GM13976 (cell line): ENCODE data around the gene VEZT.

Source experiments
- DNase-seq: peaks from one replicate; pipeline ENCODE4 v3.0.0; 2012; ENCODE audit warnings: low spot score
- in situ Hi-C: fragments of 300-500 bp; cut with MboI; formaldehyde crosslinking; loops from one replicate; pipeline ENCODE4 v1.12.0; 2022; ENCODE audit warnings: low sequenced_read_pairs, mixed read lengths, inconsistent platforms; ENCODE audit not compliant: unreplicated experiment
- TF ChIP-seq, protein P1 (sequence below): IDR thresholded peaks from 2 replicates; pipeline ENCODE4 v1.5.1; 2012; ENCODE audit warnings: borderline replicate concordance, mild to moderate bottlenecking; ENCODE audit not compliant: insufficient read depth; ENCODE audit errors: extremely low read depth, missing control alignments, control extremely low read depth

Gene VEZT

DNA sequence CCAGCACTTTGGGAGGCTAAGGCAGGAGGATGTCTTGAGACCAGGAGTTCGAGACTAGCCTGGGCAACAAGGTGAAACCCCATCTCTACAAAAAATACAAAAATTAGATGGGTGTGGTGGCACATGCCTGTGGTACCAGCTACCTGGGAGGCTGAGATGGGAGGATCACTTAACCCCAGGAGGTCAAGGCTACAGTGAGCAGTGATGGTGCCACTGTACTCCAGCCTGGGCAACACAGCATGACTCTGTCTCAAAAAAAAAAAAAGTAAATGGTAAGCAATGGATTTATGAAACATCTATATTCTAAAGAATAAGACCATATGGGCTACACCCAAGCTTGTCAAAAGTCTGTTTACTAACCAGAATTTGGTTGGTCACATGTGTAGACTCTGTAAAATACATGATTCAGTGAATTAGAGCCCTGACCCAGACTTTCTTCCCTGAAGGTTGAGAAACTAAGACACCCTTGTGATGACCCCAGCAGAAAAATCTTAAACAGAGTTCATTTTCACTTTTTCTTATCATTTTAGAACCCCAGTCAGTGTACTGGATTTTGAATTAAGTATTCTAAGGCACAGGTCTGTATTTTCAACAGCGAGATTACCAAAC, 12.5 kb upstream of the VEZT start:
- TF ChIP-seq, protein P1, sequence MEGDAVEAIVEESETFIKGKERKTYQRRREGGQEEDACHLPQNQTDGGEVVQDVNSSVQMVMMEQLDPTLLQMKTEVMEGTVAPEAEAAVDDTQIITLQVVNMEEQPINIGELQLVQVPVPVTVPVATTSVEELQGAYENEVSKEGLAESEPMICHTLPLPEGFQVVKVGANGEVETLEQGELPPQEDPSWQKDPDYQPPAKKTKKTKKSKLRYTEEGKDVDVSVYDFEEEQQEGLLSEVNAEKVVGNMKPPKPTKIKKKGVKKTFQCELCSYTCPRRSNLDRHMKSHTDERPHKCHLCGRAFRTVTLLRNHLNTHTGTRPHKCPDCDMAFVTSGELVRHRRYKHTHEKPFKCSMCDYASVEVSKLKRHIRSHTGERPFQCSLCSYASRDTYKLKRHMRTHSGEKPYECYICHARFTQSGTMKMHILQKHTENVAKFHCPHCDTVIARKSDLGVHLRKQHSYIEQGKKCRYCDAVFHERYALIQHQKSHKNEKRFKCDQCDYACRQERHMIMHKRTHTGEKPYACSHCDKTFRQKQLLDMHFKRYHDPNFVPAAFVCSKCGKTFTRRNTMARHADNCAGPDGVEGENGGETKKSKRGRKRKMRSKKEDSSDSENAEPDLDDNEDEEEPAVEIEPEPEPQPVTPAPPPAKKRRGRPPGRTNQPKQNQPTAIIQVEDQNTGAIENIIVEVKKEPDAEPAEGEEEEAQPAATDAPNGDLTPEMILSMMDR = no peak
- no peak for DNase-seq
- in situ Hi-C loops = no loop called here

GRCh38 chr12:95205685-95206084, 11.9 kb upstream of the VEZT start:
- TF ChIP-seq, protein P1 = no peak
- DNase-seq = no peak
- in situ Hi-C loops = no loop called here

GRCh38 chr12:95206916-95207315, 10.7 kb upstream of the VEZT start:
- in situ Hi-C loops = no loop called here
- no peak for DNase-seq
- TF ChIP-seq, protein P1 = no peak

- DNase-seq = no peak
- in situ Hi-C loops = no loop called here
- TF ChIP-seq, protein P1 = no peak
These were observed 10.2 kb upstream of the VEZT start for GRCh38 chr12:95207407-95207806.

DNA sequence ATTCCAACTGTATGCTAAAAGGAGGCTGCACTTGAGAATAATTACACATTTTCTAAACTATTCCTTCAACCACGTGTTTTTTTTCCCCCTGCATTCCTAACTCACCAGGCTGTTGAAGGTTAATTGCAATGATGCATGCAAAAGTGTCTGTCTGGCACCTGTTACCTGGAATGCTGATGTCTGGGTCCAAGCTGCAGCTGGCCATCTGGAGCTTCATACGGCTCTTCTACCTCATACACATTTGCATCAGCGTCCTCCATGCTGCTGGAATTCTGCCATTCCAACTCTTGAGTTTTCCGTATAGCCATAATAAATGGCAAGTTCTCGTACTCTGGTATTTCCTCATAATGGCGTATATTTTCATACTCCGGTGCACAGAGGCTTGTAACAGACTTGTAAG, 8.9 kb upstream of the VEZT start:
- TF ChIP-seq, protein P1 = no peak
- in situ Hi-C loops = no loop called here
- DNase-seq = no peak

DNA sequence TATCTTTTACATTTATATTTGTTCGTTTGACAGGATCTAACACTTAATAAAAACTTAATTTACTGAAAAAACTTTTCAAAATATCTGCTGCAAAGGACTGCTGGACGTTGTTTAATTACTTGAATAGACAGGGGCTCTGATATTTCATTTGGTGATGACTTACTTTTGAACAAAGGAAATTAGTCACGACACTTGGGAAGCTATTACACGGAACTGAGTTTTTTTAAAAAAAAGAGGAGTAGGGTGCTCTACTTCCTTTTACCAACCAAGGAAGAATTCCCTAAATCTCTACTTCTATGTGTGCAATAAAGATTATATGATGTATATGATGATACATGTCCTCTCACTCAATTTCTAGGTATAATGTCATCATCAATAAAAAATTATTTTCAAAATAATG, 5.0 kb upstream of the VEZT start:
- DNase-seq = no peak
- in situ Hi-C loops = no loop called here
- TF ChIP-seq, protein P1 = no peak
